GM20431 (cell line): ENCODE data around the gene DLD.
"Not testable (repeated sequence)": the region's sequence is repeated elsewhere in the genome, so short reads cannot be mapped to it uniquely, and the experiment has no call there.

Source experiments
- in situ Hi-C: fragments of 300-500 bp; cut with MseI, MboI; formaldehyde crosslinking; loops from one replicate; pipeline ENCODE4 v1.15.0; 2020; ENCODE audit warnings: low sequenced_read_pairs; ENCODE audit not compliant: unreplicated experiment

DLD gene

DNA sequence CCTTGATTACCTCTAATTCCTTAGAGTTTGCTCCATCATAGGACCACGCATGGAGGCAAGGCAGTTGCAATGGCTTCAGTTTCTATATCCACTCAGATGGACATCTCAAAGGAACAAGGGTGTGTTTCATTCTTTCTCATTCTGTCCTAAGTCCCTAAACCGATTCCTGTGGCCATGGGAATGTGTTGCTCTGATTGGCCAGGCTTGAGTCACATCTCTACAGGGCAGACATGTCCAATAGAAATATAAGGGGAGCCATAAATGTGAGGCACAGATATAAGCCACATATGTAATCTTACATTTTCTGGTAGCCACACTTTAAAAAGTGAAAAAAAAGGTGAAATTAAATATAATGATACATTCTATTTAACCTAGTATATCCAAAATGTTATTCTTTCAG is 16.9 kb upstream of the DLD start:
- in situ Hi-C loops: no loop called here

DNA sequence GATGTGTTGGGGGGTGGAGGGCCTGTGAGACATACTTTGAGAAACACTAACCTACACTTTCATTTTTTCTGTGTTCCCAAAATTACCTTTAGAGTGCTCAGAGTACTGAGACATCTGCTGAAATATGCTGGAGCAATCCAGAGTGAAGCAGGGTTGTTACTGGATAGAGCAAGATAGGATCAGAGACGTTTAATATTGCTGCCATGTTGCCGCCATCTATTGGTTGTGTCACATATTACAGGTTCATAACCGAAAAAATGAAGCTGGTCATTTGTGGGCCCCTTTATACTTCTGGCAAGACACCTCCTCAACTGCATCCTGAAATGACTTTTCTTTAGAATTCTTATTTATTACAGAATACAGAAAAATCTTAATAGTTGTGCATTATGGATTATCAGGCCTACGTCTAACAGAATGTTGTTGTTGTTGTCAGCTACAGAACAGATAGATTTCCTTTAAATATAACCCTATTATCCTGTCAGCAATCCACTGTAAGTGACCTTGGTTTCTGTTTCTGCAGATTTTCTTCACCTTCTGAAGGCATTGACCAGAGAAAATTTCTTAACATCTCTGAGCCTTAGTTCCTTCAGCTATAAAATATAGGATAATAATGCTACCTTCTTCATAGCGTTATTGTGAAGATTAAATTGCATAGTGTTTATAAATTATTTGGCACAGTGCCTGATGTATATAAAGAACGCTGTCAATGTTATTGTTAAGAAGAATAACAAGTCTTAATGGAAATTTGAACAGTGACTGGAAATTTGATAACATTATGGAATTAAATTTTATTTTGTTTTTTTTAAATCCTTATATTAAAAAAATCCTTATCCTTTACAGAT is 16.2 kb upstream of the DLD start:
- in situ Hi-C loops: no loop called here

DNA sequence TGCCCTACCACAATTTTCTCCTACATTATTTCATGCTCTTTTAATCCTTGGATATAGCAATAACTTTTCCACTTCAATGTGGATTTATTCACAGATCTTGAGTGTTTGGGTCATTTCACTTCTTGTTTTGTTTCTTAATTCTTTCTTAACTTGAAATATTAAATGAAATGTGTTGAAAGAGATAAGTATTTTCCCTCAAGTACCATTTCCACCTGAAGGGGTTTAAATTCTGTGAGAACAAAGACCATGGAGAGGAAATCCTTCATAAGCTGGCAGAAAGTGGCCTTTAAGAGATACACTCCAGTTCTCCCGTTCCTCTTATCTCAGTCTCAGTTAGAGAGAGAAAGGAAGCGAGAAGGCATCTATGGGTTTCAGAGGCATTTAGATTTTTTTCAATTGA is 14.1 kb upstream of the DLD start:
- in situ Hi-C loops: no loop called here

DNA sequence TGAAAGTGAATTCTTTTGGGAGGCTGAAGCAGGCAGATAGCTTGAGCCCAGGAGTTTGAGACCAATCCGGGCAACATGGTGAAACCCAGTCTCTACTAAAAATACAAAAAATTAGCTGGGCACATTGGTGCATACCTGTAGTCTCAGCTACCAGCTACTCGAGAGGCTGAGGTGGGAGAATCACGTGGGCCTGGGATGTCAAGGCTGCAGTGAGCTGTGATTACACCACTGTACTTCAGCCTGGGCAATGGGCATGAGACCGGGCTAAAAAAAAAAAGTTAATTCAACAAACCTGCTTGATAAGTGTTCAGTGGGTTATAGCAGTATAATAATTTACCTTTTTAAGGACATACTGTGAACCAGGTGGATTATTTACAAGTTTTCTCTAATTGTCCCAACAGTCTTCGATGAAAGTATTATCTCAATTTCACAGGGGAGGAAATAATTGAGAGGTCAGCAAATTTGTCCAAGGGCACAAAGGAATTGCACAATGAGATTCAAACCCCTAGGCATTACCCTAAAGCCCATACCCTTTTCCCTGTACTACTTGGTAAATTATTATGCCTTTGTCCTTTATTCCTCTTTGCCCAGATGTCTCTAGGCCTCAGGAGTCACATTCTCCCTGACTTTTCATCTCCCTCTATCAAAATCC is 13.1 kb upstream of the DLD start:
- in situ Hi-C loops: no loop called here

DNA sequence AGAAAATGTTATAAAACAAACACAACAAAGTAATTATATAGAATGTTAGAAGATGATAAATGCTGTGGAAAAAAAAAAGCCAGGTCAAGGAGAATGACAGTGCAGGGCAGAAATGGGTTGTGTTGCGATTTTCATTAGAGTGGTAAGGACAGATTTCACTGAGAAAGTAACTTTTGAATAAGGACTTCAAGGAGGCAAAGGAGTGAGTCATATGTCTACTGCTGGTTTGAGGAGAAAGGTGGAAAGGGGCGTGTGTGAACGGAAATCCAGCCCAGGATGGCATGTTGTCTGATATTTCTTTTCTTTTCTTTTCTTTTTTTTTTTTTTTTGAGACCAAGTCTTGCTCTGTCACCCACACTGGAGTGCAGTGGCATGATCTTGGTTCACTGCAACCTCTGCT is 12.3 kb upstream of the DLD start:
- in situ Hi-C loops: no loop called here

DNA sequence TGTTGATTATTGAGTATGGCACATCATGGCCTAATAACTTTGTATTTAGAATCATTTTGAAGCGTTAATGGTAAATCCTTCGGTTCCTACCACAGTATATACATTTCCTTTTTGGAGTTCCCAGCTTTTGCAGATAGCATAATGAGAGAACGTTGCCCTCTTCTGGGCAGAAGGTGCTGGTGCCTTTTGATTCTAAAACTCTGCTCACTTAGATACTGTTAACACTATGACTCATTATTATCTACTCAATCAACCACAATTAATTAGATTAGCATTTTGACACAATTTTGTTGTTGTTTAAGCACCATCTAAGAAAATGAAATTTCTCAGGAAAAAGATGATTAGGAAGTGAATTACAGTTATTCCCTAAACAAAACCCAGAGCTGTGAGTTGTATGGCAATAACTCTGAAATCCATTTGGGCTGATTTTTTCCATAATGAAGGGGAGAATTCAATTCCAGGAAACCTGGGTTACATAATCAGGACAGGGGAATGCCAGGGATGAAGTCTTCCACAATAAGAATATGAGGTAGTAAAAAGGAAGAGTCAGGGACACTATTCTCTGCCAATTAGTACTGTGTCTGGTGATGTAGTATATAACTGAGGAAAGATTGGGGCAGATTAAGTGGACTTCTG is 11.5 kb upstream of the DLD start:
- in situ Hi-C loops: no loop called here

DNA sequence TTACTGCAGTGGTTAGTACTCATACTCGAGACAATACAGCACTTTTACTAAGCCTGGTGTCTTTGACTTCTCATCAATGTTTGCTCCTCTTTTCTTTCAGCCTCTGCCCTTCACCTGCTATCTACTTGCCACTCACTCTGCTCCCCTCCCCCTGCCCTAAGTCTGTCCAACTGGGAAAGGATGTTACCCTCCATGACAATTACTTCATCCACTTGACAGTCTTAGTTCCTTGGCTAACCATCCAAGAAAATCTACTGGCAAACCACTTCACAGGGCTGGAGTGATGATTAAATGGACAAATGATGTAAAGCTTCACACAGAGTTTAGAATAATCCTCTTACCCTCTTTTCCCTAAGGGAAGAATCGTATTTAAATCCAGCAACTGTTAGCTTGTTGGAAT is 8.2 kb upstream of the DLD start:
- in situ Hi-C loops: no loop called here

DNA sequence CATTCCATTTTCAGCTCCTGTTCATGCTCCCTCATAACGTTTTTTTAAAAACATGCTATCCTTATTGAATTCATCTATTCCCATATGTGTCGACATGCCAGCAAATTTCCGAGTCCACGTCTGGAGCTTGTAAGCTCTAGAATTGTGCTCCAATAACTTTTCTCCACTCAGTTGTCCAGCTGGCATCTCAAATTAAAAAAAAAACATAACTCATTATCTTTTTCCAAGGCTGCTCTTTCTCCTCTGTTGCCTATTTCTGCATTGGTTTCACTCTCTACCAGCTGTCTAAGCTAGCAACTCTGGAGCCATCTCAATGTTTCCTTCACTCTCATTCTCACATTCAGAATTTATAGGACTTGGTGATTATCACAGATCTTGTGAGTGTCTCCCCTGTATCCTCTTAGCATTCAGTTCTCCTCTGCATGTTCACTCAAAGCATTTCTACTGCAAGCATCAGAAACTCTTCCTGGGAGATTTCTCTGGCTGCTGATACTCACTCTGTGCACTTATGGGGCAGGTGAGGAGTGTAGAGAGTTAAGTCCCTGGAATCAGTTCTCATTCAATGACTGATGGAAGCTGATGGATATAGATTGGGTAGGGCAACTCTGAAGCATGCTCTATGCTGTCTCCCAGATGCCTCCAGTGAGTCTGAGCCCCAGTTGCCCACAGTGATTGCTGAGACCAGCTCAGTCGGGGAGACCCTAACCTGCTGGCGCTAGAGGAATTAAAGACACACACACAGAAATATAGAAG is 6.7 kb upstream of the DLD start:
- in situ Hi-C loops: no loop called here

DNA sequence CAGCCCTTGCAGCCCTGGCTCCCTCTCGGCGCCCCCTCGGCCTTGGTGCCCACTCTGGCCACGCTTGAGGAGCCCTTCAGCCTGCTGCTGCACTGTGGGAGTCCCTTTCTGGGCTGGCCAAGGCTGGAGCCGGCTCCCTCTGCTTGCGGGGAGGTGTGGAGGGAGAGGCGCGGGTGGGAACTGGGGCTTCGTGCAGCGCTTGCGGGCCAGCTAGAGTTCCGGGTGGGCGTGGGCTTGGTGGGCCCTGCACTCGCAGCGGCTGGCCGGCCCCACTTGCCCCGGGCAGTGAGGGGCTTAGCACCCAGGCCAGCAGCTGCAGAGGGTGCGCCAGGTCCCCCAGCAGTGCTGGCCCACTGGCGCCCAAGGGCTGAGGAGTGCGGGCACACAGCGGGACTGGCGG is 3.2 kb upstream of the DLD start:
- in situ Hi-C loops: not testable (repeated sequence)

DNA sequence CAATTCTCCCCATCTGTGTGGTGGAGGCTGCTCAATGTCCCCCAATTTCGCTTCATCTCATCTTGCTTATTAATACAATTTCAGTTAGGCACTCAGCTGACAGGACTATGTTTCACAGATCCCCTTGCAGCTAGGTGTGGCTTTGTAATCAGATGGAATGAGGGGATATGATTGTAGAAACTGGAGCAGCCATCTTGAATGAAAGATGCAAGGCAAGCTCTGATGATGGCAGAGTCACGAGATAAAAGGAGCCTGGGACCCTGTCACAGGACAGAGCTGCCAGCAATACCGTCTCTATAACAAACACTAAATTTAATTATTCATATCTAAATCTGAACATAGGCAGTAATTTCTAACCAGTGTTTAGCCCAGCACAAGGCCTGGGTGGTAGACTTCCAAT is 991 bp upstream of the DLD start:
- in situ Hi-C loops: no loop called here

DNA sequence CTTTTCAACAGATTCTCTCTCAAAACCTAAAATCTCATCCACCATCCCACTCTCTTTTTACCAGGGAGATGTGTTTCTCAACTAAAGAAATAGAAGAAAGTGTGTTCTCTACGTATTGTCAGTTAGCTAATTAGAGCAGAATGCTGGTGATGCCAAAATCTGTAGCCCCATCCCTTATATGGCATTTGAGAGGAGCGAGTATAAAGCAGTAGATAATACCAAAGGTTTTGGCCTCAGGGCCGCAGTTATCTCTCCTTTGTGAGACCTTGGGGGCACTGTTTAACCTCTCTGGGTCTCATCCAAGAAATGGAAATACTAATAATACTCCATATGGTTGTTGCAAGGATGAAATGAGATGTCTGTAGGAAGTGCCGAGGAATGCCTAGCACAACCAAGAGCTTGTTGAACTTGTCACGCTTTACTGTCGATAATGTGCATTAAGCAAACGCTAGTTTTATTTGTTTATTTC is 456 bp upstream of the DLD start:
- in situ Hi-C loops: no loop called here

DNA sequence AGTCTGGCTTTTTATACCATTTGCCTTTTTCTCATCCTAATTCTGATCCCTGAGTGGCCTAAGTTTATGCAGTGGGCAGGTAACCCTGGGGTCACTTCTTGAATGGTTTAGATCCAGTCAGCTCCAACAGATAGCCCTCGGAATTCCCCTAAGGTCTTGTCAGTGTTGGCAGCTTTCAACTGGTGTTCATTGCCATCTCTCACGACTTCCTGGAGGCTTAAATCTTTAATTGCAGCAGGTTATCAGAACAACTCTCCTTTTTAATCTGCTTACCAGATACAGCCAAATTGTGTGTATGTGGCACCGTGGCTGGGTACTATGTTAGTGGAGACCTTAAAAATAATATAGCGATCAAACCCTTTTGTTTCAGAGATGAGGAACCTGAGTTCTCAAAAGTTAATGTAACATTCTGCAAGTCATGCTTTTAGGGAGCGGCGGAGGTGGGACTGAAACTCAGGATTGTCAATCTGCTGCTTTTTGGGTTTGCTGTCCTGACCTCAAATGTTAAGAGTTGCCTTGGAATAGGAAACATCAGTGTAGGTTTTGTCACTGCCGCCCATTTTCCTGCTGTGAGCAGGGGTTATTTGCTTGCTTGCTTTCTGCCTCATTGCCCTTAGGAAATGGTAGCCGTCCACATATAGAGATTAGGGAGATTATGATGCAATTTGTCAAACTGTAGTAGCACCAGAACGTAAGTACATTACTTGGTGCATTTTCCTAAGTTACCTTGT is 818 bp downstream of the DLD start:
- in situ Hi-C loops: no loop called here

DNA sequence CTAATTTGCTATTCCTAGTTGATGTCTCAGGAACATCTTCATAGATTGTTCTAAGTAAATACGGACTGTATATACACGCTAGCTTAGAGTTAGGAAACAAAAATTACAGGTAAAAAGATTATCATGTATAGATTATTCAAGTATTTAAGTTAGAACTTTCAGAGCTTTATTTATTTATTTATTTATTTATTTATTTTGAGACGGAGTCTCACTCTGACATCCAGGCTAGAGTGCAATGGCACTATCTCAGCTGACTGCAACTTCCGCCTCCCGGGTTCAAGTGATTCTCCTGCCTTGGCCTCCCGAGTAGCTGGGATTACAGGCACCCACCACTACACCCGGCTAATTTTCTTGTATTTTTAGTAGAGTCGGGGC is 1.4 kb downstream of the DLD start:
- in situ Hi-C loops: not testable (repeated sequence)

DNA sequence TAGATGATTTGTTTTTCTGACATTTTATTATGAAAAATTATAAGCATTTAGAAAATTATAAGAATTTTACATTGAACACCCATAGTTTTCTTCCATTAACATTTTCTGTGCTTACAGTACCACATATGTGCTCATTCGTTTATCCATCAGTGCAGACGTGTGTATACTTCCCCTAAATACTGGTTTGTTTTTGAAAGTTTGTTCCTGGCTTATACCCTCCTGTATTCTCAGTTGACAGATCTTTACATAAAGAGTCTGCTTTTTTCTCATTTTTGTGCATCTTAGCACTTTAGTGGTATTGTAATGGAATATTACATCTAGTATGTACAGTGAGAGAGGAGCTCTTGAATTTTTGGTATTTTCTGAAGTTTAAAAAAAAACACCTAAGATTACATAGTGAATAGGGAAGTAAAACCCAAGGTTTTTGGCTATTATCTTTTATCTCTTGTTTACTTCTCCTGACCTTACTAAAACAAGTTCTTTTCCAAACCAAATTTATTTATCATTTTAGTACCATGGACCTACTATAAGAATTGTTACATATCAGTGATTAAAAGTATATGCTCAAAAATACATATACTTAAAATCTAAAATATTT is 8.1 kb downstream of the DLD start:
- in situ Hi-C loops: no loop called here

DNA sequence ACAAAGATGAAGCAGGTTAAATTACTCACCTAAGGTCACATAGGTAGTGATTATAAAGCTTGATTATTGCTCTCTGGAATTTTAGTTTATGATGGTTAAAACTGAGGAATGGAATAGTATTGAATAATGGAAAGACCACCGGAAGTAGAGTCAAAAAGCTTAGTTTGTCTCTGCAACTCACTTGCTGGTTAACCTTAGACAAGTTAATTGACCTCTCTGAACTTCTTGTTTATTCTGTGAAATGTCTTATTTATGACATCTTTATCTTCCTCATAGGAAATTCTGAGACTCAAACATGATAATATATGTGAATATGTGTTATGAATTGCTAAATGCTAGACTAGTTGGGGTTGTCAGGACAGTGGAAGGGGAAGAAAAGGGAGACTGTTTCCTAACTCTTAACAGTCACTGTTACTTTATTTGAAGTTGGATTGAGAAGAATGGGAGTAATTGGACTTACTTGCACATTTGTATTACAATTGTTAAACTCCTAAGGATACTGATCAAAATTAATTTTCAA is 9.6 kb downstream of the DLD start:
- in situ Hi-C loops: no loop called here

DNA sequence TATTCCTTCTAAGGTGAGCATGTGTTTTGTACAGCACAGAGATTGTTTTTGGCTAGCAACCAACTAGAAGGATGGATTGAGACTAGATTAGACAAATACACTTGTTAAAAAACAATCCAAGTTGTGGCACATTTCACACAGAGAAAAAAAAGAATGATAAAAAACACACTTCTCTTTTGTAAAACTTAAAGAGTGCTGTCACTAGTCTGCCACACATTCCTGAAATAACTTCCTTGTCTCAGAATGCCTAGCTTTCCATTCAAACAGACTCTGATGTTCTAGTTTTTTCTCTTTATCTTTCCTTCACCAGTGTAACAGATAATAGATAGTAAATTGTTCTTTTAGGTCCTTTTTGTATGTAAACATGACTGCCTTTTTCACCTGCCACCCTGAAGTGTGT is 11.4 kb downstream of the DLD start:
- in situ Hi-C loops: no loop called here

DNA sequence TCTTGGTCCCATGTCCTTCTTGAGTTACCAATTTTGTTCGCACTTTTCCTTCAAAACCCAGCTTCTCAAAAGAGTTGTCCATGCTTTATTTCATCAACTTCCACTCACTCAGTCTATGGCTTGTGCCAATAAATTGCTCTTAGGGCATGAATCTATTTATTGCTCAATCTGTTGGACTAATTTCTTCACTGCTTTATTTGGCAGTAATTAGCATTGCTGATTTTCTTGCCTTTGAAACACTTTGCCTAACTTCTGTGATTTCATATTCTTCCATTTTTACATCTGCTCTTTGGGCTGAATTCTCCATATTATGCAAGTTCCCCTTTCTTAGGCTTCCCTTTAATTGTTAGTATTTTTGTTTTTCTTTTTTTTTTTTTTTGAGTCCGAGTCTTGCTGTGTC is 16.8 kb downstream of the DLD start:
- in situ Hi-C loops: no loop called here

DNA sequence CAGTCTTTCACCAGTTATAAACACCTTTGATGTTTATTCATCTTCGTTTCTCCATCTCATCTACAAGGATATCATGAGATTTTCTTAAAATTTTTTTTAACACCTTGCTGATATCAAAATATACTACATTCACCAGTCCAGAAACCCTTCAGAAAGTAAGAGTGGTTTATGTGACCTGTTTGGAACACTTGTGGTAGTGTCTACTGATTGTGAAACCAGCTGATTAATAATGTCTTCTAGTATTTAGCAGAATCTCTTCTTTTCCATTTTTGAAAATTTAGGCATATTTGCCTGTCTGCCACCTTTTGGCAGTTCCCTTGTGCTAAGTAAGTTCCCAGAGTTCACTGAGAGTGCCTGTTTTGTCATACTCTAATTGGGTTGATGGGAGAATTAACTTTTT is 18.5 kb downstream of the DLD start:
- in situ Hi-C loops: no loop called here

DNA sequence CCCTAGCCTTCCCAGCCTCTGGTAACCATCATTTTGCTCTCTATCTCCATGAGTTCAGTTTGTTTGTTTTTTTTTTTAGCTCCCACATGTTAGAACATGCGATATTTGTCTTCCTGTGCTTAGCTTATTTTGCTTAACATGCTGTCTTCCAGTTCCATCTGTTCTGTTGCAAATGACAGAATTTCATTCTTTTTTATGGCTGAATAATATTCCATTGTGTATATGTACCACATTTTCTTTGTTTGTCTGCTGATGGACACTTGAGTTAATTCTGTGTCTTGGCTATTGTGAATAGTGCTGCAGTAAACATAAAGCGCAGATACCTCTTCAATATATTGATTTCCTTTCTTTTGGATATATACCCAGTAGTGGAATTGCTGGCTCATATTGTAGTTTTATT is 21.0 kb downstream of the DLD start:
- in situ Hi-C loops: no loop called here
